GM23248 (cell line): ENCODE results near the gene FMO3. TPM values are rescaled to one million over a fixed set of nuclear protein-coding genes. Genes with fewer than 3 reads are reported as not detected.

Source experiments
- DNase-seq: peaks from one replicate; pipeline ENCODE4 v3.0.0-alpha.2; 2015
- H2AFZ ChIP-seq: fragments of 200-600 bp; sonication (generic); 2 replicates; pipeline ENCODE4 v1.6.1; 2016; ENCODE audit warnings: antibody characterized with exemption
- H3F3A ChIP-seq: fragments of 200-600 bp; sonication (generic); 2 replicates; pipeline ENCODE4 v1.6.1; 2016; ENCODE audit warnings: mild to moderate bottlenecking, antibody characterized with exemption, mixed run types; ENCODE audit not compliant: insufficient read depth
- H3K27ac ChIP-seq: fragments of 200-600 bp; sonication (generic); 2 replicates; pipeline ENCODE4 v1.5.1; 2016; ENCODE audit warnings: mild to moderate bottlenecking
- H3K27me3 ChIP-seq: fragments of 200-600 bp; sonication (generic); replicated peaks from 2 replicates; pipeline ENCODE4 v1.6.1; 2016; ENCODE audit warnings: mild to moderate bottlenecking; ENCODE audit not compliant: insufficient read depth
- H3K36me3 ChIP-seq: fragments of 200-600 bp; sonication (generic); 2 replicates; pipeline ENCODE4 v1.6.1; 2016; ENCODE audit warnings: low read depth, mild to moderate bottlenecking
- H3K4me1 ChIP-seq: fragments of 200-600 bp; sonication (generic); 2 replicates; pipeline ENCODE4 v1.6.1; 2016; ENCODE audit warnings: mild to moderate bottlenecking; ENCODE audit not compliant: insufficient read depth
- H3K4me2 ChIP-seq: fragments of 200-600 bp; sonication (generic); one replicate; pipeline ENCODE4 v1.6.1; 2016; ENCODE audit warnings: mild to moderate bottlenecking; ENCODE audit not compliant: unreplicated experiment
- H3K4me3 ChIP-seq: fragments of 200-600 bp; sonication (generic); 2 replicates; pipeline ENCODE4 v1.5.1; 2016; ENCODE audit warnings: mild to moderate bottlenecking
- H3K79me2 ChIP-seq: fragments of 200-600 bp; sonication (generic); 2 replicates; pipeline ENCODE4 v1.6.1; 2016; ENCODE audit warnings: mild to moderate bottlenecking; ENCODE audit not compliant: insufficient read depth
- H3K9ac ChIP-seq: fragments of 200-600 bp; sonication (generic); 2 replicates; pipeline ENCODE4 v1.6.1; 2016; ENCODE audit warnings: mild to moderate bottlenecking
- H3K9me2 ChIP-seq: fragments of 200-600 bp; sonication (generic); 2 replicates; pipeline ENCODE4 v1.6.1; 2016; ENCODE audit warnings: mixed run types, mild to moderate bottlenecking, moderate library complexity; ENCODE audit not compliant: insufficient read depth
- H3K9me3 ChIP-seq: fragments of 200-600 bp; sonication (generic); one replicate; pipeline ENCODE4 v1.6.1; 2017; ENCODE audit warnings: low read depth
- H4K20me1 ChIP-seq: fragments of 200-600 bp; sonication (generic); 2 replicates; pipeline ENCODE4 v1.6.0; 2016; ENCODE audit not compliant: insufficient read depth
- EZH2 ChIP-seq: fragments of 200-600 bp; sonication (generic); IDR thresholded peaks from 2 replicates; pipeline ENCODE4 v1.6.1; 2018; ENCODE audit warnings: antibody characterized with exemption, mild to moderate bottlenecking; ENCODE audit not compliant: insufficient read depth, poor library complexity, severe bottlenecking
- EZH2phosphoT487 ChIP-seq: fragments of 200-600 bp; sonication (generic); IDR thresholded peaks from 2 replicates; pipeline ENCODE4 v1.6.1; 2018; ENCODE audit warnings: antibody characterized with exemption, moderate library complexity, mild to moderate bottlenecking, low read depth; ENCODE audit not compliant: insufficient read depth
- WGBS, 2 experiments: methylation state at CpG; one replicate each; pipeline ENCODE4 v1.1.6; 2015 to 2017; ENCODE audit warnings: low lambda C conversion rate in 2 of 2, low coverage in 1 of 2; ENCODE audit errors: missing lambda C conversion rate in 2 of 2; 5-methylcytosine and 5-hydroxymethylcytosine counted together
- in situ Hi-C: fragments of 300-500 bp; cut with MboI; formaldehyde crosslinking; loops from 2 replicates; pipeline ENCODE4 v1.15.0; 2020
- polyA plus RNA-seq: library from polyadenylated mRNA; unstranded; fragments of >200 nt; fragmentation: Nextera tagmentation; extraction: Ambion mirVana; gene quantifications from 2 replicates; pipeline ENCODE4 v1.2.1, GENCODE V29; 2016
- total RNA-seq: library from RNA; depleted of rRNA; stranded (reverse); fragments of >200 nt; shearing (Covaris generic); gene quantifications from 2 replicates; pipeline ENCODE4 v1.2.3, GENCODE V29; 2014

The FMO3 gene
- total and polyA plus RNA-seq, 2 experiments from 2014 or later = not detected

DNA sequence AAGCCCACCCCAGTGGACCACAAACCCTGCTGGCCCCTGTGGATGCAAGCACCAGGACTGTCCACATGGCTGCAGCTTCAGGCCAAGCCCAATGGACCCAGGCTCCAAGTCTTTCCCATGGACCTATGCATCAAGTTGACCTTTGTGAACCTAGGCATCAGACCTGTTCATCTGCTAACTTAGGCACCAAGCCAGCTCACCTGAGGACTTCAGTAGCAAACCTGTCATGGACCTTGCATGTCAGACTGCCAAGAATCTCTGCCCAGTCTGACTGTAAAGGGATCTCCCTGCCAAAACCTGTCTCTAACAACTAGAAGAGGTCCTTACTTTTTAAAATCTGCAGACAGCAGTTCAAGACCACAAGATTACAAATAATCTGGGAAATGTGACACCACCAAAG is 37.8 kb downstream of the FMO3 start:
- H2AFZ ChIP-seq = no peak overlapping the region
- H3K4me3 ChIP-seq = no peak overlapping the region
- no peaks in the 10 kb centered on the region for H3K4me1 ChIP-seq
- peaks cover 2% of the 10 kb centered on the region for H3K9me3 ChIP-seq
- DNase-seq = no peak
- no peaks in the 10 kb centered on the region for H3F3A ChIP-seq
- H4K20me1 ChIP-seq = no peaks in the 10 kb centered on the region
- peaks cover 12% of the 10 kb centered on the region; the same call in 1 of the 2 replicates for H3K27me3 ChIP-seq
- H3K9ac ChIP-seq = no peak overlapping the region
- H3K36me3 ChIP-seq = no peaks in the 10 kb centered on the region
- H3K4me2 ChIP-seq = no peak overlapping the region
- H3K79me2 ChIP-seq = no peaks in the 10 kb centered on the region
- H3K27ac ChIP-seq = no peak overlapping the region
- TF ChIP-seq EZH2 = no peak
- no peak for TF ChIP-seq EZH2phosphoT487
- H3K9me2 ChIP-seq = no peaks in the 10 kb centered on the region
- in situ Hi-C loops = no loop called here

DNA sequence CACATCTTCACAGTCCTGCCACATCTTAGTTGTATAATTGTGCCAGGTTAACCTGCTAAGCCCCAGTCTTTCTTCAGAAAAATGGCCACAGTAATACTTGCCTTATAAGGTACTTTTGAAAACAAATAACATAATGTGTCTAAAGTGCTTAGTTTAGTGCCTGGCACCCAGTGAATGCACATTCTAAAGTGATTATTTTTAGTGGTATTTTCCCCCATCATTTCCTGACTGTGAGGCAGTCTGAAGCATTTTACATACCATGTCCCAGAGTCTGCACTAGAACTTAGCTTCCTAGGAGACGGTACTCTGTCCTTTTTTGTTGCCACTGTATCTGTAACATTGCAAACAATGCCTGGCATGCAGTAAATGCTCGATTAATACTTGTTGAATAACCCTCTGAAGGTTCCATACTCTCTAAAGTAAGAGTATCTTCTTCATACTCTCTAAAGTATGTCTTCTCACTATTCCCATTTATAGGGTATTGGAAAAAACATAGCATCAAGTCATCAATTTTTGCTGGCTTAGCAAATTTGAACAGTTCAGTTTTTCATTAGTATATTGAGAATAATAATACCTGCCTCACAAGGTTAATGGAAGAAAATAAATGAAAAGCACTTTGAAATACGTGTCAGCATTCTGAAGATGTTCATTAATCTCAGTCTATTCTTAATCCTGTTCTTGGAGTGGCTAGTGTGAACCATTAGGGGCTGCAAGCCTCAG is 43.7 kb downstream of the FMO3 start:
- in situ Hi-C loops = no loop called here
- no peaks in the 10 kb centered on the region for H4K20me1 ChIP-seq
- H2AFZ ChIP-seq = no peak overlapping the region
- no peaks in the 10 kb centered on the region for H3F3A ChIP-seq
- H3K9me3 ChIP-seq = peaks cover 2% of the 10 kb centered on the region
- H3K4me1 ChIP-seq = no peaks in the 10 kb centered on the region
- 26 to 30% methylated on average over 3 of the region's 3 CpGs for WGBS, 2 experiments
- H3K4me2 ChIP-seq = no peak overlapping the region
- DNase-seq = peak; percentile 7
- H3K9me2 ChIP-seq = no peaks in the 10 kb centered on the region
- H3K36me3 ChIP-seq = no peaks in the 10 kb centered on the region
- H3K4me3 ChIP-seq = no peak overlapping the region
- H3K79me2 ChIP-seq = no peaks in the 10 kb centered on the region
- H3K27me3 ChIP-seq = peaks cover 24% of the 10 kb centered on the region; the same call in 1 of the 2 replicates
- TF ChIP-seq EZH2 (no peak), EZH2phosphoT487 (no peak)
- no peak overlapping the region for H3K27ac ChIP-seq
- no peak overlapping the region for H3K9ac ChIP-seq

DNA sequence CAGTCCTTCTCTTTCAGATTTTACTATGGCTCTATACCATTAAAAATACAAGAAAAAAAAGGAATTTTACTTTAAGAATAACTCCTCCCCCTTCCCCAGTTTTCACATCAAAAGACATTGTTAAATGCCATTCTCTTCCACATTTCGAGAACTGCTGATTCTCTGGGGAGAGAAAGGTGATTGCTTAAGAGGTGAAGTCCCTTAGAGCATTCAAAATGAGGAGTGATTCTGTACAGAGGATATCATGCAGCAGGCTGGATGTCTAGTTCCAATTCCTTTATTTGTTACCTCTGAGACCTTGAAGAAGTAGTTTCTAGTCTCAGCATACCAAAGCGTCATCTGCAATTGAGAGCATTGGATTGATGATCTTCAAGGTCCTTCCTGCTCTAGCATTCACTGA is 46.9 kb downstream of the FMO3 start:
- Histone ChIP-seq H3K4me3 (no peak overlapping the region), H3K4me1 (peaks cover 17% of the 10 kb centered on the region), H3K27ac (no peak overlapping the region), H3K79me2 (no peaks in the 10 kb centered on the region), H3K36me3 (no peaks in the 10 kb centered on the region), H3K9ac (no peak overlapping the region), H3K4me2 (no peak overlapping the region), H2AFZ (no peak overlapping the region), H3F3A (peaks cover 13% of the 10 kb centered on the region; the same call in 1 of the 2 replicates), H3K9me3 (no peaks in the 10 kb centered on the region), H4K20me1 (no peaks in the 10 kb centered on the region), H3K9me2 (no peaks in the 10 kb centered on the region), H3K27me3 (peaks cover 20% of the 10 kb centered on the region; the same call in 1 of the 2 replicates)
- WGBS, 2 experiments = 64 to 68% methylated on average over 2 of the region's 2 CpGs
- TF ChIP-seq EZH2 (no peak), EZH2phosphoT487 (no peak)
- DNase-seq = no peak
- in situ Hi-C loops = no loop called here

GRCh38 chr1:171138980-171139379 is 48.3 kb downstream of the FMO3 start:
- 13 to 23% methylated on average over 2 of the region's 2 CpGs for WGBS, 2 experiments
- in situ Hi-C loops = no loop called here
- TF ChIP-seq EZH2 = no peak
- H4K20me1 ChIP-seq = no peaks in the 10 kb centered on the region
- H3K9me3 ChIP-seq = no peaks in the 10 kb centered on the region
- no peaks in the 10 kb centered on the region for H3K9me2 ChIP-seq
- H3K27me3 ChIP-seq = peaks cover 18% of the 10 kb centered on the region; the same call in 1 of the 2 replicates
- no peak overlapping the region for H3K4me3 ChIP-seq
- H3F3A ChIP-seq = peaks cover 13% of the 10 kb centered on the region; the same call in 1 of the 2 replicates
- H3K9ac ChIP-seq = no peak overlapping the region
- no peak for DNase-seq
- H3K79me2 ChIP-seq = no peaks in the 10 kb centered on the region
- no peaks in the 10 kb centered on the region for H3K36me3 ChIP-seq
- H3K4me2 ChIP-seq = no peak overlapping the region
- peaks cover 18% of the 10 kb centered on the region for H3K4me1 ChIP-seq
- H3K27ac ChIP-seq = no peak overlapping the region
- no peak overlapping the region for H2AFZ ChIP-seq

DNA sequence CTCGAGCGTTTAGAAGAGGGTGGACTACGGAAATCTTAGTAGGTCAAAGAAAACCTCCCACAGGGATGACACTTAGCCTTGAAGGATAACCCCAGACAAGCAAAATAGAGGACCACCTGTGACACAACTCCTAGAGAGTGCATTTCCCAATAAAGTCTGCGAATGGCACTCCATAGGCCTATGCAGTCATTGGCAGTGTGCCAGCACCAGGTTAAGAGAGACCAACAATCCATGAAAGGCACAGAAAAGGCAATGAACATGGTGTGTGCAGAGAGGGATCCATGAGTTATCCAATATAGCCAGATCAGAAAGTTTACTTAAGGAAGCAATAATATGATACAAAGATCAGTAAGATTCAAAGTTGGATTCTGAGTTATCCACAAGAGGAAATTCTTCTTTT is 49.2 kb downstream of the FMO3 start:
- WGBS, 2 experiments = 95 to 97% methylated on average over 4 of the region's 4 CpGs
- Histone ChIP-seq H3K9ac (no peak overlapping the region), H3K36me3 (no peaks in the 10 kb centered on the region), H3K27ac (no peak overlapping the region), H4K20me1 (no peaks in the 10 kb centered on the region), H3K9me3 (no peaks in the 10 kb centered on the region), H3K27me3 (peaks cover 18% of the 10 kb centered on the region; the same call in 1 of the 2 replicates), H3K4me1 (peaks cover 18% of the 10 kb centered on the region), H3K79me2 (no peaks in the 10 kb centered on the region), H3K4me3 (no peak overlapping the region), H3F3A (peaks cover 13% of the 10 kb centered on the region; the same call in 1 of the 2 replicates), H3K9me2 (no peaks in the 10 kb centered on the region), H2AFZ (no peak overlapping the region), H3K4me2 (no peak overlapping the region)
- in situ Hi-C loops = no loop called here
- DNase-seq = no peak
- no peak for TF ChIP-seq EZH2
- no peak for TF ChIP-seq EZH2phosphoT487
